GM23338 (cell line): ENCODE measurements around the gene LCE1B. TPM values are rescaled to one million over a fixed set of nuclear protein-coding genes. Genes with fewer than 3 reads are reported as not detected.

Experiments
- ATAC-seq: fragments of 200-7000 bp; cut with Tn5 transposase; 3 replicates; pipeline ENCODE4 v1.9.1; 2020
- DNase-seq: peaks from one replicate; pipeline ENCODE4 v3.0.0-alpha.2; 2015; ENCODE audit warnings: low spot score
- H2AFZ ChIP-seq: fragments of 200-600 bp; sonication (generic); 2 replicates; pipeline ENCODE4 v1.8.0; 2016; ENCODE audit warnings: antibody characterized with exemption, mild to moderate bottlenecking, moderate library complexity
- H3F3A ChIP-seq: fragments of 200-600 bp; sonication (generic); replicated peaks from 2 replicates; pipeline ENCODE4 v1.8.0; 2017; ENCODE audit warnings: antibody characterized with exemption, mixed run types, low read depth
- H3K27ac ChIP-seq: fragments of 200-600 bp; sonication (generic); 2 replicates; pipeline ENCODE4 v1.6.1; 2016; ENCODE audit warnings: low read depth
- H3K27me3 ChIP-seq: fragments of 200-600 bp; sonication (generic); 2 replicates; pipeline ENCODE4 v1.8.0; 2016; ENCODE audit warnings: mild to moderate bottlenecking, mixed run types, moderate library complexity; ENCODE audit not compliant: insufficient read depth
- H3K36me3 ChIP-seq: fragments of 200-600 bp; sonication (generic); 2 replicates; pipeline ENCODE4 v1.8.0; 2016; ENCODE audit warnings: mild to moderate bottlenecking; ENCODE audit not compliant: insufficient read depth
- H3K4me1 ChIP-seq: fragments of 200-600 bp; sonication (generic); 2 replicates; pipeline ENCODE4 v1.8.0; 2016; ENCODE audit warnings: mild to moderate bottlenecking, moderate library complexity; ENCODE audit not compliant: insufficient read depth
- H3K4me2 ChIP-seq: fragments of 200-600 bp; sonication (generic); 2 replicates; pipeline ENCODE4 v1.7.1; 2017; ENCODE audit warnings: mixed run types
- H3K4me3 ChIP-seq: fragments of 200-600 bp; sonication (generic); 2 replicates; pipeline ENCODE4 v1.6.1; 2016; ENCODE audit warnings: mixed run types
- H3K79me2 ChIP-seq: fragments of 200-600 bp; sonication (generic); replicated peaks from 2 replicates; pipeline ENCODE4 v1.8.0; 2017; ENCODE audit warnings: mild to moderate bottlenecking; ENCODE audit not compliant: insufficient read depth
- H3K9me2 ChIP-seq: fragments of 200-600 bp; sonication (generic); 2 replicates; pipeline ENCODE4 v1.8.0; 2017; ENCODE audit not compliant: insufficient read depth
- H4K20me1 ChIP-seq: fragments of 200-600 bp; sonication (generic); replicated peaks from 2 replicates; pipeline ENCODE4 v1.8.0; 2017; ENCODE audit warnings: mild to moderate bottlenecking; ENCODE audit not compliant: insufficient read depth
- H3K27ac Mint-ChIP-seq: 2 replicates; pipeline ENCODE4 v1.8.0; 2020; ENCODE audit warnings: inconsistent platforms, mild to moderate bottlenecking, moderate library complexity, mixed read lengths
- H3K27me3 Mint-ChIP-seq: 3 replicates; pipeline ENCODE4 v1.8.0; 2022; ENCODE audit warnings: low read depth, mild to moderate bottlenecking, moderate library complexity, mixed read lengths, inconsistent platforms; ENCODE audit not compliant: insufficient read depth, poor library complexity
- H3K36me3 Mint-ChIP-seq: 3 replicates; pipeline ENCODE4 v1.8.0; 2021; ENCODE audit warnings: low read depth, mild to moderate bottlenecking, inconsistent platforms, moderate library complexity, mixed read lengths
- H3K4me1 Mint-ChIP-seq: 3 replicates; pipeline ENCODE4 v1.8.0; 2020; ENCODE audit warnings: mild to moderate bottlenecking, inconsistent platforms, mixed read lengths
- H3K4me3 Mint-ChIP-seq: 3 replicates; pipeline ENCODE4 v1.8.0; 2021; ENCODE audit warnings: moderate library complexity, mild to moderate bottlenecking, inconsistent platforms, mixed read lengths
- H3K9me3 Mint-ChIP-seq: 3 replicates; pipeline ENCODE4 v1.8.0; 2020; ENCODE audit warnings: moderate library complexity, mild to moderate bottlenecking, inconsistent platforms, mixed read lengths
- CREB1 ChIP-seq: fragments of 250-450 bp; sonication (Bioruptor Pico); IDR thresholded peaks from 2 replicates; pipeline ENCODE4 v1.5.0; 2020; ENCODE audit warnings: low read depth, mild to moderate bottlenecking, moderate library complexity
- EZH2 ChIP-seq: fragments of 200-600 bp; sonication (generic); IDR thresholded peaks from one replicate; pipeline ENCODE4 v1.8.0; 2017; ENCODE audit warnings: antibody characterized with exemption, mild to moderate bottlenecking, low read depth; ENCODE audit not compliant: unreplicated experiment
- JUNB ChIP-seq: IDR thresholded peaks from one replicate; pipeline ENCODE4 v1.6.1; 2016; ENCODE audit warnings: antibody characterized with exemption; ENCODE audit not compliant: unreplicated experiment
- NANOG ChIP-seq: IDR thresholded peaks from 2 replicates; pipeline ENCODE4 v1.6.1; 2016; ENCODE audit warnings: antibody characterized with exemption, borderline replicate concordance
- STAT1 ChIP-seq: IDR thresholded peaks from one replicate; pipeline ENCODE4 v1.6.1; 2016; ENCODE audit warnings: antibody characterized with exemption; ENCODE audit not compliant: unreplicated experiment
- ZNF331 ChIP-seq: fragments of 250-450 bp; sonication (Bioruptor Pico); IDR thresholded peaks from 2 replicates; pipeline ENCODE4 v1.5.0; 2020; ENCODE audit warnings: low read depth, mild to moderate bottlenecking, moderate library complexity
- polyA plus RNA-seq: library from polyadenylated mRNA; unstranded; fragments of >200 nt; fragmentation: Nextera tagmentation; extraction: Ambion mirVana; gene quantifications from 2 replicates; pipeline ENCODE4 v1.2.1, GENCODE V29; 2016
- total RNA-seq: library from RNA; depleted of rRNA; stranded (reverse); fragments of >200 nt; shearing (Covaris generic); gene quantifications from 2 replicates; pipeline ENCODE4 v1.2.3, GENCODE V29; 2014
- TF ChIP-seq, protein P1 (sequence below), 2 experiments: fragments of 200-600 bp in 1 of 2; sonication (generic) in 1 of 2; conservative IDR thresholded peaks; 2 replicates each; pipeline versions ENCODE4 v1.5.1 to v1.6.1; 2016 to 2017; ENCODE audit warnings: antibody characterized with exemption in 2 of 2, low read depth in 2 of 2, mild to moderate bottlenecking in 2 of 2, moderate library complexity in 1 of 2
- TF ChIP-seq, protein P2 (sequence below): IDR thresholded peaks from one replicate; pipeline ENCODE4 v1.6.1; 2018; ENCODE audit warnings: antibody characterized with exemption; ENCODE audit not compliant: unreplicated experiment
- TF ChIP-seq, protein P3 (sequence below): IDR thresholded peaks from 2 replicates; pipeline ENCODE4 v1.6.1; 2016; ENCODE audit warnings: antibody characterized with exemption

The LCE1B gene
- total and polyA plus RNA-seq, 2 experiments from 2014 or later: not detected

DNA sequence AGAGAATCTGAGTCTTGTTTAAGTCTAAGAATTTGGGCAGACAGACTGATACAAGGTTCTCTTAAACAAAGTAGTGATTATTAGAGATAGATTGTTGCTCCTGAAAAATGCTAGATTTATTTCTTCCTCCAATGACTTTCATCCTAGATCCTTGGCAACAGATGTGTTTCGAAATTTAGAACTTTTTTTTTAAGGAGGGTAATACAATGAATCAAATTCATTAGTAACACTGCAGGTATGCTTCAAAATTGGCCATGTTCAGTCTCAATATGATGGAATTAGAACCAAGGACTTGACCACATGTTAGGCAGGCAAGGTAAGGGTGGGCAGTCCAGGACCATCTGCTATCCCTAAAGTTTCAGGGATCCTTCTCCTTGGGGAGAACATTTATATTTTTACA, 41.4 kb upstream of the LCE1B start (continued):
- TF ChIP-seq, protein P1, sequence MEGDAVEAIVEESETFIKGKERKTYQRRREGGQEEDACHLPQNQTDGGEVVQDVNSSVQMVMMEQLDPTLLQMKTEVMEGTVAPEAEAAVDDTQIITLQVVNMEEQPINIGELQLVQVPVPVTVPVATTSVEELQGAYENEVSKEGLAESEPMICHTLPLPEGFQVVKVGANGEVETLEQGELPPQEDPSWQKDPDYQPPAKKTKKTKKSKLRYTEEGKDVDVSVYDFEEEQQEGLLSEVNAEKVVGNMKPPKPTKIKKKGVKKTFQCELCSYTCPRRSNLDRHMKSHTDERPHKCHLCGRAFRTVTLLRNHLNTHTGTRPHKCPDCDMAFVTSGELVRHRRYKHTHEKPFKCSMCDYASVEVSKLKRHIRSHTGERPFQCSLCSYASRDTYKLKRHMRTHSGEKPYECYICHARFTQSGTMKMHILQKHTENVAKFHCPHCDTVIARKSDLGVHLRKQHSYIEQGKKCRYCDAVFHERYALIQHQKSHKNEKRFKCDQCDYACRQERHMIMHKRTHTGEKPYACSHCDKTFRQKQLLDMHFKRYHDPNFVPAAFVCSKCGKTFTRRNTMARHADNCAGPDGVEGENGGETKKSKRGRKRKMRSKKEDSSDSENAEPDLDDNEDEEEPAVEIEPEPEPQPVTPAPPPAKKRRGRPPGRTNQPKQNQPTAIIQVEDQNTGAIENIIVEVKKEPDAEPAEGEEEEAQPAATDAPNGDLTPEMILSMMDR (conservative IDR thresholded peaks at IDR 0.05; ENCODE audit: low read depth in 2 of 2): no peak
- TF ChIP-seq NANOG (no peak), EZH2 (no peak), ZNF331 (CRISPR knock-in tag) (no peak)

DNA sequence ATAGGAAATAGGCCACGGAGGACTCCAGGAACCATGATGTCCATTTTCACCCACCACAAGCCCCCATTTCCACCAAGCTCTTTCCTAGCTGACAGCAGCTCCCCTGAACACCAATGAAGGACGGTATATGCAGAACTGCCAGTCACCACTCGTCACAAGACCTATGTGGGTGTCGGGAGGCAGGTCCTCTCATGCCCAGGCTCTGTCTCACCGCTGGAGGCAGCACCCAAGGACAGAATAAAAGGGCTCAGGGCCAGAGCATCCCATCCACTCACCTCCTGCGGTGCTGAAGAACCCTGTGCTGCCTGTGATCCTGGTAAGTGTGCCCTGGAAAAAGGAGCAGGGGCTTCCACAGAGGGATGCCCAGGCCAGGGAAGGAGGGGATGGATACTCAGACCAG, 36.9 kb upstream of the LCE1B start, which contains the start of gene LCE1F:
LCE1F (plus strand) TSS at position 266 of the 400 bp plus-strand sequence. CDS start 1,232 bp downstream, outside the sequence.
- TF ChIP-seq STAT1: no peak
- TF ChIP-seq NANOG: no peak
- TF ChIP-seq CREB1 (CRISPR knock-in tag): no peak
- TF ChIP-seq JUNB: no peak
- Histone ChIP-seq H3K4me3 (no peak within 1 kb of the TSS), H3K9me2 (peaks cover 2% of the 10 kb centered on the region; the same call in 1 of the 2 replicates), H3K27ac (no peak within 1 kb of the TSS), H3F3A (no peaks in the 10 kb centered on the region), H3K4me2 (no peak within 1 kb of the TSS), H3K79me2 (no peaks in the 10 kb centered on the region), H3K4me1 (no peaks in the 10 kb centered on the region), H2AFZ (no peak within 1 kb of the TSS), H4K20me1 (no peaks in the 10 kb centered on the region), H3K36me3 (no peaks in the 10 kb centered on the region), H3K27me3 (no peaks in the 10 kb centered on the region)
- H3K36me3 Mint-ChIP-seq: no peaks in the 10 kb centered on the region; the same call in 2 of the 3 replicates
- ATAC-seq: no peak
- H3K9me3 Mint-ChIP-seq: peaks cover 5% of the 10 kb centered on the region; the same call in 2 of the 3 replicates
- no peaks in the 10 kb centered on the region for H3K4me1 Mint-ChIP-seq
- H3K4me3 Mint-ChIP-seq: no peak within 1 kb of the TSS
- H3K27me3 Mint-ChIP-seq: peaks cover 8% of the 10 kb centered on the region
- H3K27ac Mint-ChIP-seq: no peak within 1 kb of the TSS
- no peak for DNase-seq

DNA sequence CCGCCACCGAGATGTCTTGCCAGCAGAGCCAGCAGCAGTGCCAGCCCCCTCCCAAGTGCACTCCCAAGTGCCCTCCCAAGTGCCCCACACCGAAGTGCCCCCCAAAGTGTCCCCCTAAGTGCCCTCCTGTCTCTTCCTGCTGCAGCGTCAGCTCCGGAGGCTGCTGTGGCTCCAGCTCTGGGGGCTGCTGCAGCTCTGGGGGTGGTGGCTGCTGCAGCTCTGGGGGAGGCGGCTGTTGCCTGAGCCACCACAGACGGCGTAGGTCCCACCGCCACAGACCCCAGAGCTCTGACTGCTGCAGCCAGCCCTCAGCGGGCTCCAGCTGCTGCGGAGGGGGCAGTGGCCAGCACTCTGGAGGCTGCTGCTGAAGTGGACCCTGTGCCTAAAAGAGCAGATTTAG, 35.4 kb upstream of the LCE1B start:
- ATAC-seq (no peak), DNase-seq (no peak)
- Histone ChIP-seq H3K4me3 (no peak overlapping the region), H3K27ac (no peak overlapping the region), H3K4me1 (no peaks in the 10 kb centered on the region), H3K4me2 (no peak overlapping the region), H3K79me2 (no peaks in the 10 kb centered on the region), H4K20me1 (no peaks in the 10 kb centered on the region), H2AFZ (no peak overlapping the region), H3K9me2 (peaks cover 2% of the 10 kb centered on the region; the same call in 1 of the 2 replicates), H3K36me3 (no peaks in the 10 kb centered on the region), H3F3A (no peaks in the 10 kb centered on the region), H3K27me3 (no peaks in the 10 kb centered on the region)
- peaks cover 5% of the 10 kb centered on the region; the same call in 2 of the 3 replicates for H3K9me3 Mint-ChIP-seq
- H3K27me3 Mint-ChIP-seq: peaks cover 8% of the 10 kb centered on the region
- H3K27ac Mint-ChIP-seq: no peak overlapping the region
- H3K4me1 Mint-ChIP-seq: no peaks in the 10 kb centered on the region
- no peak overlapping the region for H3K4me3 Mint-ChIP-seq
- no peaks in the 10 kb centered on the region; the same call in 2 of the 3 replicates for H3K36me3 Mint-ChIP-seq
- TF ChIP-seq, protein P2, sequence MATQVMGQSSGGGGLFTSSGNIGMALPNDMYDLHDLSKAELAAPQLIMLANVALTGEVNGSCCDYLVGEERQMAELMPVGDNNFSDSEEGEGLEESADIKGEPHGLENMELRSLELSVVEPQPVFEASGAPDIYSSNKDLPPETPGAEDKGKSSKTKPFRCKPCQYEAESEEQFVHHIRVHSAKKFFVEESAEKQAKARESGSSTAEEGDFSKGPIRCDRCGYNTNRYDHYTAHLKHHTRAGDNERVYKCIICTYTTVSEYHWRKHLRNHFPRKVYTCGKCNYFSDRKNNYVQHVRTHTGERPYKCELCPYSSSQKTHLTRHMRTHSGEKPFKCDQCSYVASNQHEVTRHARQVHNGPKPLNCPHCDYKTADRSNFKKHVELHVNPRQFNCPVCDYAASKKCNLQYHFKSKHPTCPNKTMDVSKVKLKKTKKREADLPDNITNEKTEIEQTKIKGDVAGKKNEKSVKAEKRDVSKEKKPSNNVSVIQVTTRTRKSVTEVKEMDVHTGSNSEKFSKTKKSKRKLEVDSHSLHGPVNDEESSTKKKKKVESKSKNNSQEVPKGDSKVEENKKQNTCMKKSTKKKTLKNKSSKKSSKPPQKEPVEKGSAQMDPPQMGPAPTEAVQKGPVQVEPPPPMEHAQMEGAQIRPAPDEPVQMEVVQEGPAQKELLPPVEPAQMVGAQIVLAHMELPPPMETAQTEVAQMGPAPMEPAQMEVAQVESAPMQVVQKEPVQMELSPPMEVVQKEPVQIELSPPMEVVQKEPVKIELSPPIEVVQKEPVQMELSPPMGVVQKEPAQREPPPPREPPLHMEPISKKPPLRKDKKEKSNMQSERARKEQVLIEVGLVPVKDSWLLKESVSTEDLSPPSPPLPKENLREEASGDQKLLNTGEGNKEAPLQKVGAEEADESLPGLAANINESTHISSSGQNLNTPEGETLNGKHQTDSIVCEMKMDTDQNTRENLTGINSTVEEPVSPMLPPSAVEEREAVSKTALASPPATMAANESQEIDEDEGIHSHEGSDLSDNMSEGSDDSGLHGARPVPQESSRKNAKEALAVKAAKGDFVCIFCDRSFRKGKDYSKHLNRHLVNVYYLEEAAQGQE: no peak
- TF ChIP-seq, protein P3, sequence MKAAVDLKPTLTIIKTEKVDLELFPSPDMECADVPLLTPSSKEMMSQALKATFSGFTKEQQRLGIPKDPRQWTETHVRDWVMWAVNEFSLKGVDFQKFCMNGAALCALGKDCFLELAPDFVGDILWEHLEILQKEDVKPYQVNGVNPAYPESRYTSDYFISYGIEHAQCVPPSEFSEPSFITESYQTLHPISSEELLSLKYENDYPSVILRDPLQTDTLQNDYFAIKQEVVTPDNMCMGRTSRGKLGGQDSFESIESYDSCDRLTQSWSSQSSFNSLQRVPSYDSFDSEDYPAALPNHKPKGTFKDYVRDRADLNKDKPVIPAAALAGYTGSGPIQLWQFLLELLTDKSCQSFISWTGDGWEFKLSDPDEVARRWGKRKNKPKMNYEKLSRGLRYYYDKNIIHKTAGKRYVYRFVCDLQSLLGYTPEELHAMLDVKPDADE: no peak
- TF ChIP-seq, protein P1 (conservative IDR thresholded peaks at IDR 0.05; ENCODE audit: low read depth in 2 of 2): no peak
- TF ChIP-seq EZH2: no peak
- TF ChIP-seq CREB1 (CRISPR knock-in tag): no peak
- no peak for TF ChIP-seq NANOG
